ENCODE results near the gene CAVIN2. TPM values are rescaled to one million over a fixed set of nuclear protein-coding genes. Genes with fewer than 3 reads are reported as not detected.

CAVIN2 gene
- total RNA-seq, 1 donor from 2014 or later, result 4.4 TPM

DNA sequence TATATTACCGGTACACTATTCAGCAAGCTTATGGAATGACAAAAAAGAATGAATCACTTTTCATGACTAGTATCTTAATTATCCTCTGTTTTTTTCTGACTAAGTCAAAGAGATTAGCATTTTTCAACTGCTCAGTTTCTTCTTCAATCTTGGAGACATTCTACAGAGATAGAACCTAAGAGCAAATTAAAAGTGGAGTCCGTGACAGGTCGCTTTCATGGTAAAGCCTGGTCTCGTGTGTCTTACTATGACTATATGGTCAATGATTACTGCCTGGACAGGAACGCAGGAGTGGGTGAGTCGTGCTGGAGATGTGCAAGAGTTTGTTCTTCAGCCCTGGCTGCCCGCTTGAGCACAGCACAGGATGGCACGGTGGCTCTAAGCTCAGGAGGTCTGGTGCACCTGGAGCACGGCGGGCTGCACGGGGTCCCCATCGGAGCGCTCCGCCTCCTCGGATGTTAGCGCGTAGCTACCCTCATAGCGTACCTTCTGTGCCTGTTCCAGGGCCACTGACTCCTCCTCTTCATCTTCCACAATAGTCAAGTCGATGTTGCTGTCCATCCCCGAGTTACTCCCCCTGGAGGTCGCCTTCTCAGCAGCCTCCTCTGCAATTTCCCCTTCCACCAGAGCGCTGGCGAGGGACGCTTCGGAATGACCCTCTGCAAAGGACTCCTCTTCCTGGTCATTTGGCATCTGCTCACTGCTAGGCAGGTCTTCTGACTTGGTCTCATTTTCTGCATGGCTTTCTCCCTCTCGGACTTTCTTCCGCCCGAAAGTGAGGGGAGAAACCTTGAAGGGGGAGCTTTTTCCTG lies 11.1 kb downstream of the CAVIN2 start:
- no peak for TF ChIP-seq CTCF (IDR thresholded peaks at IDR 0.05; ENCODE audit: unreplicated experiment)
- Mint-ChIP-seq H3K36me3 (ENCODE audit: low read depth, unreplicated experiment) (no peaks in the 10 kb centered on the region), H3K4me3 (ENCODE audit: unreplicated experiment) (no peak overlapping the region), H3K27me3 (ENCODE audit: unreplicated experiment) (peaks cover 5% of the 10 kb centered on the region), H3K9me3 (ENCODE audit: unreplicated experiment) (no peaks in the 10 kb centered on the region), H3K4me1 (ENCODE audit: unreplicated experiment) (peaks cover 16% of the 10 kb centered on the region), H3K27ac (ENCODE audit: unreplicated experiment) (no peak overlapping the region)
- no peak for DNase-seq (ENCODE audit: low spot score)

GRCh38 chr2:191835100-191835499 lies 11.8 kb downstream of the CAVIN2 start:
- peaks cover 16% of the 10 kb centered on the region for H3K4me1 Mint-ChIP-seq (ENCODE audit: unreplicated experiment)
- no peak for DNase-seq (ENCODE audit: low spot score)
- no peak for TF ChIP-seq CTCF (IDR thresholded peaks at IDR 0.05; ENCODE audit: unreplicated experiment)
- no peaks in the 10 kb centered on the region for H3K36me3 Mint-ChIP-seq (ENCODE audit: low read depth, unreplicated experiment)
- H3K9me3 Mint-ChIP-seq (ENCODE audit: unreplicated experiment), result no peaks in the 10 kb centered on the region
- peaks cover 5% of the 10 kb centered on the region for H3K27me3 Mint-ChIP-seq (ENCODE audit: unreplicated experiment)
- no peak overlapping the region for H3K27ac Mint-ChIP-seq (ENCODE audit: unreplicated experiment)
- no peak overlapping the region for H3K4me3 Mint-ChIP-seq (ENCODE audit: unreplicated experiment)

DNA sequence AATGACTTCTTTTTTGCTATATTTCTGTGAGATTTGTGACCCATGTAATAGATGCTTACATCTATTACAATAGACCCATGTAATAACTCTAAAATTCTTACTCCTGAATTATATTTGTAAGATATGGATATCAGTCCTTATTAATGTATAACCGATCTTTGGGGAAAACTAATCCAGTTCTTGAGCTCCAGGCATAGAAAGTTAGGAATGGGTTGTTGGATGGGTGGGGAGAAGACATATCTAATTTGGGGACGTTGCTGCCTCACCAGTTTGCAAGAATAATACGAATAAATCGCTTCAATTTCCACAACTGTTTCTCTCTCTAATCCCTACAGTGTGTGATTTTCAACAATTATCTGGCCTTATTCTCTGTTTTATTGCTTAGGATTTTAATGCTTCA lies 13.5 kb downstream of the CAVIN2 start:
- H3K27ac Mint-ChIP-seq (ENCODE audit: unreplicated experiment), result no peak overlapping the region
- no peak overlapping the region for H3K4me3 Mint-ChIP-seq (ENCODE audit: unreplicated experiment)
- no peak for DNase-seq (ENCODE audit: low spot score)
- TF ChIP-seq CTCF (IDR thresholded peaks at IDR 0.05; ENCODE audit: unreplicated experiment), result no peak
- H3K9me3 Mint-ChIP-seq (ENCODE audit: unreplicated experiment), result no peaks in the 10 kb centered on the region
- H3K27me3 Mint-ChIP-seq (ENCODE audit: unreplicated experiment), result peaks cover 3% of the 10 kb centered on the region
- peaks cover 13% of the 10 kb centered on the region for H3K4me1 Mint-ChIP-seq (ENCODE audit: unreplicated experiment)
- H3K36me3 Mint-ChIP-seq (ENCODE audit: low read depth, unreplicated experiment), result no peaks in the 10 kb centered on the region

DNA sequence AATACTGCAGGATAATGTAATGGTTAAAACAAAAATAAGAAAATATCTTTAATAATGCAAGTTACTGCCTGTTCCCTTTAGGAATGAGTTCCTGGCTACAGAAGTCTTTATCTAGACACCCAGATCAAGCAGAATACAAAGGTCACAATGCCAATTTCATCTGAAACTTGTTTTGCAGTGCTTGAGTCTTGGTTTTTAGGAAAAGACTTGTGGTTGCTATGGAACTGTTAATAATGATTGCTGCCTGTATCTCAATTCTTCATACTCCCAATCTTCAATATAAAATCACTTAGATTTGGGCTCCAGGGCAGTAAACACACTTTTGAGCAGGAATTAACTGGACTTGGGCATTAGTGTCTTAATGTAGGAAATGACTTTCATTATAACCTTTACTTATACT lies 14.2 kb downstream of the CAVIN2 start:
- Mint-ChIP-seq H3K9me3 (ENCODE audit: unreplicated experiment) (no peaks in the 10 kb centered on the region), H3K4me3 (ENCODE audit: unreplicated experiment) (no peak overlapping the region), H3K27ac (ENCODE audit: unreplicated experiment) (no peak overlapping the region), H3K27me3 (ENCODE audit: unreplicated experiment) (peaks cover 3% of the 10 kb centered on the region), H3K4me1 (ENCODE audit: unreplicated experiment) (peaks cover 13% of the 10 kb centered on the region), H3K36me3 (ENCODE audit: low read depth, unreplicated experiment) (no peaks in the 10 kb centered on the region)
- no peak for DNase-seq (ENCODE audit: low spot score)
- no peak for TF ChIP-seq CTCF (IDR thresholded peaks at IDR 0.05; ENCODE audit: unreplicated experiment)

GRCh38 chr2:191831410-191831994 lies 15.4 kb downstream of the CAVIN2 start:
- Mint-ChIP-seq H3K4me1 (ENCODE audit: unreplicated experiment) (peaks cover 6% of the 10 kb centered on the region), H3K4me3 (ENCODE audit: unreplicated experiment) (no peak overlapping the region), H3K36me3 (ENCODE audit: low read depth, unreplicated experiment) (no peaks in the 10 kb centered on the region), H3K27ac (ENCODE audit: unreplicated experiment) (no peak overlapping the region), H3K27me3 (ENCODE audit: unreplicated experiment) (no peaks in the 10 kb centered on the region), H3K9me3 (ENCODE audit: unreplicated experiment) (no peaks in the 10 kb centered on the region)
- no peak for TF ChIP-seq CTCF (IDR thresholded peaks at IDR 0.05; ENCODE audit: unreplicated experiment)
- DNase-seq (ENCODE audit: low spot score), result no peak
